COR-L47 (cell line): ENCODE measurements around the gene GNAT3.

Source experiments
- DNase-seq: peaks from one replicate; lab custom pipeline; 2025; lab: John Stamatoyannopoulos, UW

The GNAT3 gene

DNA sequence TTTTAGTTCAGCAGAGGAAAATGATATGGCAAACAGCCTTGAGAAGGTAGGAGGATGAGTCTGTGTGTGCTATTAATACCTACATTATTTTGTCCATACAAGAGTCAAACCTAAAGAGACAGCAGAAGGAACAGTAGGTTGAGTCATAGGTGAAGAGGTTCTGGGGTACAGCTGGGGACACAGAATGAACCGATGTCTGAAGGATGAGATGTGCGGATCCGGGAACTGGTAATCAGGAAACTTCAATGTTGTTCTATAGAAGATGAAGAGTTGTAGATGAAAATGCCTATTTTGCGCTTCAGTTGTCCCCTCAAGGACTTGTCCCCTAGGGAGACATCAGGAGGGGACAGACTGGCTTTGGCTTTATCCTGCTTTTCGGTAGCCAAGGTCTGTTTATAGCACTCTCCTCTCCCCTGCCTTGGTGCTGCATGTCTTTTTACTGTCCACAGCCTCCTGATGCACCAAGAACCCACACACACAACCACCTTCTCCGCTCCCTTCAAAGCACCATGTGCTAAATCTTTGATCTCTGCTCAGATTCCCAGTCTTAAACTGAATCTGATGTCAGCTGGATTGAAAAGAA lies 94.6 kb downstream of the GNAT3 start:
- DNase-seq, result no peak

- DNase-seq, result no peak
Measured at GRCh38 chr7:80415522-80415921, 96.3 kb downstream of the GNAT3 start.

DNA sequence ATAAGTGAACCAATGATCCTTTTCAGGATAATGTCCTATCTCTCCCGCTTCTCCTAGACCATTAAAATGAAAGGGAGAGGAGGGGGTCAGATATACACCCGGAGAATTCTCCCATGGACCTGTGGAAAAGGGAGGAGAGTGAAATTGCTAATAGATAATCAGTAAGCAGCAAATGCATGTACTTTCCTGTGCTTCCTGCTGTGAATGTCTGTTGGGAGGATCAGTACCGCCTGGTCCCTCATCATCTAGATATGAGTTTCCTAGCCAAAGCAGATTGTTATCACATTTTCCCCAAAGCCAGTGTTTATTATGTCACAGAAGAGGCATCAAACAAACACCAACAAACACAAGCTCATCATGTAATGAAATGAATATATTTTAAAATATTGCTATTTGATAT lies 96.8 kb downstream of the GNAT3 start:
- DNase-seq, result no peak

- no peak for DNase-seq
Measured at GRCh38 chr7:80414331-80414730, 97.5 kb downstream of the GNAT3 start.

GRCh38 chr7:80413383-80413945 lies 98.4 kb downstream of the GNAT3 start:
- no peak for DNase-seq

DNA sequence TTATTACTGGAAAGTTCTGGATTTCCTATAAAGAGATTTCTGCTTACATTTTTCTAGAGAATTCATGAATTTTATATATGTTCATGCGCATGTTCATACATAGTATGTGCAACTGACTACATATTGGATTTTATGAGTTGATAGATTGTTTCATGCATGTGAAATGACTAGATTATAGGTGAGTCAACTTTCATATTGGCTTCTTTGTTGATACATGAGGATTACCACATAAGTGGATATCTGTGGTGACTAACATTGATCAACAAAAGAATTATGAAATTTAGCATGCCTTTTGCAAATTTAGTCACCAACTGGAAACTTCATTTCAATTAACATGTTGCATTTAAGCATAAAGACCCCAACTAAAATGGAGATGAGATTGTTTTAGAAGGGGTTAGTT lies 99.0 kb downstream of the GNAT3 start:
- no peak for DNase-seq

DNA sequence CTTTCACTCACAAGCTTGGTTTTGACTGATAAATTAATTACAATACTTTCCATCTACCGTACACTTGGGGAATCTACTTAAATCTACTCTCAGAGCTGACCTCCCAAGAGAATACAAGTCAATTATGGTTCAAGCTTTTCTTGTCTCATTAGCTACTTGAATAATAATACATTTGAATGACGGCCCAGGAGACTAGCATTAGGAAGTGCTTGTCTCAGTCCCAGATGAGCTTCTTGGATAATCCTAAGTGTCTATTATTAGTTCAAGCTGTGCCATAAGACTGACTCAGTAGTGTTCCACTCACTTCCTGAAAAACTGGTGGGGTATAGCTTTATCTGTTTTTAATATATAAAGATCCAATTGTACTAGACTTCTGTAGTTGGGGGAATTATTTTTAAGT lies 100.2 kb downstream of the GNAT3 start:
- no peak for DNase-seq

DNA sequence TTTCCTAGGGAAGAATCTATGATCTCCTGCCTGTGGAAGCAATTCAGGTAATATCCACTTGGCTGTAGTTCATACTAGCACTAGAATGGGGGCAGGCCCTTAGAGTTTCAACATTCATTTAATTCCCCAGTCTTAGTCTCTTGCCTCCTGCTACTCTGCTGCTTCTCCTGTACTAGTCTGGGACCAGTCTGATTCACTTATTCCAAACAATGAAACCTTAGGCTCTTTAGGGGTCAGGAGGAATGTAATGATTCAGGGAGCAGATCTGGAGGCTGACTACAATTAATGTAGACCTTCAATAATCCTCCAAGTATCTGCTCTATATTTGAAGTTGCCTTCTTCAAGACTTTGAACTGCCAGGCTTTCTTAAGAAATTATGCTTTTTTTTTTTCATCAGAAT lies 101.8 kb downstream of the GNAT3 start:
- DNase-seq, result no peak
